GM19351 (cell line): ENCODE results near the gene NEK6.

Source experiments
- ATAC-seq: cut with Tn5 transposase; IDR thresholded peaks from one replicate; pipeline ENCODE4 v1.9.1; 2021; ENCODE audit warnings: mild to moderate bottlenecking, moderate library complexity; ENCODE audit not compliant: unreplicated experiment

Gene NEK6

DNA sequence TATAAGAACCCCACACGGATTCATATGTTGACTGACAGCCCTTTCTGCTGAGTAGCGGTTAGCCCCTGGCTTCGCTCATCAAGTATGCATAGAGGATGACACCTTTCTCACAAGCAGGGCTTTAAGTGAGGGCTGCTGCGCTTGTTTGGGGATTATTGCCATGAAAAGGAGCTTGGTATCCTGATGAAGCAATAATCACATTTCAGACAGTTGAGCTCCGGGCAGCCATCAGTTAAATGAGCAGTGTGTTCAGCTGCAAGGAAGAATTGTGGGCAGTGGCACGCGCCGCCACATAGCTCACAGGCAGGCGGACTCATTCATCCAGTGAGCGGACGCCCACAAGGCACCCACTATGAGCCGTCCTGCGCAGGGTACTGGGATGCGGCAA, 77.6 kb downstream of the NEK6 start:
- ATAC-seq = no peak

DNA sequence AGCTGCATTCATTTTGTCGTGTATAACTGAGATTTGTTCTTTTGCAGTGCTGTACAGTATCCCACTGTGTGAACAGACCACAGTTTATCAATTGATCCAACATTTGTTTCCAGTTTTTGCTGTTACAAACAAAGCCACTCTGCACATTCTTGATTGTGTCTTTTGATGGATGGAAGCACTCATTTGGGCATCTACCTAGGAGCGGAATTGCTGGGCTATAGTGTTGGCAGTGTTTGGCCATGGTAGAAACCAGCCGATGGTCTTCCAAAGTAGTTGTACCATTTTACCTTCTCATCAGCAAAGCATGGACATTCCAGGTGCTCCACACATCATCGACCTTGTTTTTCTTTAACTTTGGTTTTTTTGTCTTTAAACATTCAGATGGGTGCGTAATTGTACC, 79.8 kb downstream of the NEK6 start:
- no peak for ATAC-seq

DNA sequence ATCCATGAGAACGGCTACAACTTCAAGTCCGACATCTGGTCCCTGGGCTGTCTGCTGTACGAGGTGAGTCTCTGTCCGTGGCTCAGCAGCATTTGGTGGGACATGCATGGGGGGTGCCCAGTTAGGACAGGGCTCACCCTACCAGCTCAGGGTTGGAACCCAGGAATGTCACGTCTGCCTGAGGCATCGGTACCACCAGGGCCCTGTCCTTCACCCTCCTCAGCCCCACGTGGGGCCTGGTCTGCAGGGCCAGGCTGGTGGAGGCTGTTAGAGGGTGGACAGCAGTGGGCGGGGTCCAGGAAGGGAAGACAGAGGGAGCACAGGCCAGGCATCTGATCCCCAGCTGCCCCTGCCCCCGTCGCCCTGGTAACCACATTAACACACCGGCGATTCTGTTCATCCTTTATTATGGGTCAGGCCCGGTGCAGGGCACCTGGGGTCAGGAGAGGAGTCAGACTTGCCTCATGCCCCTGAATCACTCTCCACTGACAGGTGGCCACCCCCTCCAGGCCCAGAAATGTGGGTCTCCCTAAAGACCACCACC, 81.9 kb downstream of the NEK6 start:
- no peak for ATAC-seq

DNA sequence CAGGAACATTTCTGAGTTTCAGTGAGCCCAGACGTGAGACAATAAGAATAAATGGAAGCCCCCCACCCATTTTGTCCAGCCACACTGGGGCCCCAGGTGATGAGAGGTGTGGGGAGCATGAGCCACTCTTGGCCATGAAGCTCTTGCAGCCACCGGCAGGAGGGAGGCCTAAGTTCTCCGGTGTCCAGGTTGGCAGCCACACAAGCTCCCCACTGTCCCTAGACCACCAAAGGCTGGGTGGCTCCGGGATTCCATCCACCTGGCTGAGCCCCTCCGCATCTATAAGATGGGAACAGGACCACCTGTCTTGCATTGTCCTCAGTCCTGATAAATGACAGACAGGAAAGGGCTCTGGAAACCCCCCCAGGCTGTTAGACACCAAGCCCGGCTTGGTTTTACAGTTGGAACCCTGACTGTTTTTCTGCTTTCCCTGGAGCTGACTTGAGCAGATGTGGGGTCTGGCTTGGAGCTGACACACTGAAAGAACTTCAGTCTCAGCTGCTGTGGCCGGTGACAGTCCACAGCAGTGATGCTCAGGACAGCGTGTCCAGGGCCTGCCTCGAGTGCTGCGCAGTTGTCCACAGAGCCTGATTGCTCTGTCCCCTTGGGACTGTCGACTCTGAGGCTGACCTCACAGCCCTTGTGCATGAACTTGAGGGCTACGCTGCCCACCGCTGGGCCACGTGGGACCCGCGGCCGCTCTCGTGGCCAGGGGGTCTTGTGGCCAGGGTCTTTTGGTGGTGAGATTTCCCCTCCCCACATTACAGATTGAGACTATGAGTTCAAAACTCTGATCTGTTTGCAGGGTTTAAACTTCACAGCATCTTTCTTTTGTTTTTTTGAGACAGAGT, 82.7 kb downstream of the NEK6 start:
- ATAC-seq = no peak

DNA sequence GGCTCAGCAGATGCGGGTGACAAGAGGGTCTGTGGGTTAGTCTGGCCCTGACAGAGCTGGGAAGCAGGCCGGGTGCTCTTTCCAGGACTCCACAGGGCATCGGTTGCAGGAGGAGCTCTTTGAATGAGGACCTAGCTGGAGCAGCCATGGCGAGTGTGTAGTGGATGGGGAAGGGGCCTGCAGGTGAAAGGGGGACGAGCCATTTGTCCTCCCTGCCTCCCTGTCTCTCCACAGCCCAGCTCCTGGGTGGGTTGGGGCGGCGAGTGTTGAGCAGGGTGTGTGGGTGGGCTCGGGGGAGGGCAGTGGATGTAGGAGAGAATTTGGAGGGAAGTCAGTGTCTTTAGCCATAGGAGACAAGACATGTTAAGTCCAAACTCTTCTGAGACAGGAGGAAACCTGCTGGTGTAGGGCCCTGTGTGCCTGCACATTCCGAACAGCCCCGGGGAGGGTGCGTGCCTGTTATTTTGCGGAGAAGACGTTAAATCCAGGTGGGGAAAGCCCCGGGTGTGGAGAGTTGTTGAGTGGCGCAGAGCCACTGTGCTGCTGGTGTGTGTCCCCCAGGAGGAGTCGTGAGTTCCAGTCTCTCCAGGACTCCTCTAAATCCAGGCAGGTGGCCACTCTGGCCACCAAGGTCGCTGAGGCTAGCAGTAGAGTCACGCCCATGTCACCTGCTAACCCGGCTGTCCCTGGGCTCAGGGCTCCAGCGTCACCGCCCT, 83.9 kb downstream of the NEK6 start:
- ATAC-seq = no peak

DNA sequence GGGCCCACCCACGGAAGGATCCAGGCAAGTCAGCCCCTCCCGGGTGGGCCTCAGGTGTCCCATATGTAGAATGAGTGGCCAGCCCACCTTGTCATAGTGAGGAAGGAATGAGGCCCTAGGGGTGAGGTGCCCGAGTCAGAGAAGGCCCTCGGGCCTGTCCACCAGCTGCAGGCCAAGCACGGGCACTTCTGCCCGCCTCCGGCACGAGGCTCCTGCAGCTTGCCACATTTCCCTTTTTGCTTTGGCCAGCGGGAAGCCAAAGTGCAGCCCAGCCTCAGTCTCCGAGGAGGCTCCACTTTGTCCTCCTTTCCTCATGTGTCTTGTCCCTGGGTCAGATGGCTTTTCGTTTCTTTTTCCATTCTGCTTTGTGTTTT, 84.6 kb downstream of the NEK6 start:
- ATAC-seq = no peak

DNA sequence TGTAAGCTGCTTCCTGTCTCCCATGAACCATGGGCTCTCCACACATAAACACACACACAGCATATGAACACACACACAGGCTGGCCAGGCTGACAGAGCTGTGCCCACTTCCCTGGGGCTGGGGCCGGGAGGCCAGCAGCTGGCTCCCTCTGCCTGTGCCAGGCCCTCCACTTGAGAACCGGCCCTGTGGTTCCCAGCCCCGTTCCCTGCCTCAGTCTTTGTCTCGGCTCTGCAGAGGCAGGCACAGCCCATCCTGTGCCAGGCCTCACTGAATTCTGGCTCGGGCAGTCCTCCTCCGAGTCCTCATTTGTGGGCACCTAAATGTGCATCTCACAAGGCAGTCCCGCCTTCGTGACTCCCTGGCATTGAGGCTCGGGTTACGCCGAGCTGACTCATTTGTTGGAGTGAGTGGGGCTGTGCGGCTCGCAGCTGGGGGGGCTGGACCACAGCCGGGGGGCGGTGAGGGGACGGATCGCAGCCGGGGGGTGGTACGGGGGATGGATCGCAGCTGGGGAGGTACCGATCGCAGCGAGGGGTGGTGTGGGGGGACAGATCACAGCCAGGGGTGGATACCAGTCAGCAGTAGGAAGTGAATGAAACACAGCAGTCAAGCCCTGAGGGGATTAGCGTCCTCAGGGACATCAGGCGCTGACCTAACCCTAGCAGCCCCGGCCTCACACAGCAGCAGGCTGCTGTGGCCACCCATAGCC, 85.2 kb downstream of the NEK6 start:
- no peak for ATAC-seq

DNA sequence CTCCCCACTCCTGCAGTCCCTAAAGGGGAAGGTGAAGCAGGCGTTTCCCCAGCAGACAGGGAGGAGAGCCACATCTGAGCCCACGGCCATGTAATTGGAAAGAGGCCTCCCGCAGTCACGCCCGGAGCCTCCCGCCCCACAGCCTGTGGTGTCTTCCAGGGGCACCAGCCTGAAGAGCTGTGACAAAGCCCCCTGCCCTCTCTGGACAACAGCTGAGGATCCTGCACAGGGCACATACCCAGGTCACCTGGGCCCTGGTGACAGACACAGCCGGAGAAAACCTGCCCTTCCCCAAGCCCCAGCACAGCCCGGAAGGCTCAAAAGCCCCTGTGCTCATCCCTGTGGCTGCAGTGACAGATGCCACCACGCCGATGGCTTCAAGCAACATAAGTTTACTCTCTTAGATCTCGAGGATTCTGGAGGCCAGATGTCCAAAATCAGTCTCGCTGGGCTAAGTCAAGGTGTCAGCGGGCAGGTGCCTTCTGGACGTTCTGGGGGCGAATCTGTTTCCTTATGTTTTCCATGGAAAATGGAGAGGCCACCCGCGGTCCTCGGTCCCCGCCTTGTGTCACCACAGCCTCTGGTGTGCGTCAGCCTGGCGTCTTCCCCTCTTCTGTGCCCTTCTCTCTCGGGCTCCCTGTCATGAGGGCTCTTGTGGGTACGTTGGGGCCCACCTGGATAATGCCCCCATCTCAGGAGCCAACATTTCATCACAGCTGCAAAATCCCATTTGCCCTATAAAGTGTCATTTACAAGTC, 86.0 kb downstream of the NEK6 start:
- no peak for ATAC-seq

DNA sequence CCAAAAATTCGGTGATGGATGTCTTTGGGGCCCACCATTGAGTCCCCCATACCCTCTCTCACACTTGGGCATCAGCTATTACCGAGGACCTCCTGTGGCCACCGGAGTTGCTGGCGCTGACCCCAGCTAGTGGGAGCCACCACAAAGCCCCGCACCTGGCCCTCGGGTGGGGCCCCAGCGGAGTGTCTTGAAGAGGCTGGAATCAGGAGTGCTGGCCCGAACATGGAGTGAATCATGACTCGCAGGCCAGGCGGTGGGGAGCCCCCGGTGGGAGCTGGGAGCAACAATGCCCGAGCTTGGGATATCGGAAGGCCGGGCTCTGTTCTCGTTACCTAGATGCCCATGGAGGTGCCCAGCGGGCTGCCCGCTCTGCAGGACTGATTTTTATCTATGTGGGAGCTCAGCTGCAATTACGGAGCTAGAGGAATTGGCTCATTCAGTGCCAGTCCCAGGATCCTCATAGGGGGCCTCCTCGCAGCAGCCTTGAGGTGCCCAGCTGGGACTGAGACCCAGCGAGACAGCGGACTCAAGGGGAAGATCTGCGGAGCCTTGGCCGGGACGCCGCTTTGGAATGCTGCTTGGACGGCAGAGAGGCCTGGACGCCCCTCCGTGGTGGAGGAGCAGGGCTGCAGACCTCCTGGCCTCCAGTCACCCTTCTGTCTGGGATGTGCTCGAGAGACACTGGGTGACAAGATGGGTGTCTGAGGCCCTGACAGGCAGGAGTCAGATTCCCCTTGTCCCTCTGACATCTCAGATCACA, 86.7 kb downstream of the NEK6 start:
- ATAC-seq = no peak

DNA sequence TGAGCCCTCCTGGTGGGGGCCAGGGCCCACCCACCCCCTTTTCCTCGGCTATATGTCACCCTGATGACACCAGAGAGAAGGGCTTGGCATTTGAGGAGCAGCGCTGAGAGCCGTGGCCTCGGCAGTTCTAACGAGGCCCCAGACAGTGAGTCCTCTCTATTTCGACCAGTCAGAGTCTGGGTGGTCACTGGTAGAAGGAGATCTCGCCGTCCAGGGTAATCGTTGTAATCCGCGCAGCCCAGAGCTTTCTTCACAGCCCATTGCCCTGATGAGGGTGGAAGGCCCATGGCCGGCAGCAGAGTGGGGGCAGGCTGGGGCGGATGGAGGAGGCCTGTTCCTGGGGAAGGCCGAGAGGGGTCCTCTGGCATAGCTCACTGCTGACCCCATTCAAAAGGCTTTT, 87.3 kb downstream of the NEK6 start:
- no peak for ATAC-seq

DNA sequence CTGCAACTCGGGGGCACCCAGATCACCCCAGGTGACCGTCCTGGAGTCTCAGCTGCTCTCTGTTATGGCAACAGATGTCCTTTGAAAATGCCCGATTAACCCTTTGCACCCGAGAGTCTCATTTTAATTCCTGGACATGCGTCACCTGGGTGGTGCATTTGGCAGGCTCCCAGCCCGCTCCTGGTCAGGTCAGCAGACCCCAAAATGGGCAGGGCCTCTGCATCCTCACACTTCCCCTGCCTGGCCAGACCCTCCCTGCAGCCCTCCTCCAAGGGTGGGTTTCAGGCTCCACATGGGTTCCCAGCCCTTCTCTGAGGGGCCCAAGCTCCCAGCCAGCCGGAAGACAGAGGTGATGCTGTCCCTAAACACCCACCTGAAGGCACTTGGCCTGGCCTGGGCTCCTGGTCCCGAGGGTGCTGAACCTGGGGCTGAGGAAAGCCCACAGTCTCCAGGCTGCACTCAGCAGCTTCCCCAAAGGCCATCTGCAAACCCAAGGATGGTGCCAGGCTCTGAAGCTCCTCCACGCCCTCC, 88.1 kb downstream of the NEK6 start:
- no peak for ATAC-seq

DNA sequence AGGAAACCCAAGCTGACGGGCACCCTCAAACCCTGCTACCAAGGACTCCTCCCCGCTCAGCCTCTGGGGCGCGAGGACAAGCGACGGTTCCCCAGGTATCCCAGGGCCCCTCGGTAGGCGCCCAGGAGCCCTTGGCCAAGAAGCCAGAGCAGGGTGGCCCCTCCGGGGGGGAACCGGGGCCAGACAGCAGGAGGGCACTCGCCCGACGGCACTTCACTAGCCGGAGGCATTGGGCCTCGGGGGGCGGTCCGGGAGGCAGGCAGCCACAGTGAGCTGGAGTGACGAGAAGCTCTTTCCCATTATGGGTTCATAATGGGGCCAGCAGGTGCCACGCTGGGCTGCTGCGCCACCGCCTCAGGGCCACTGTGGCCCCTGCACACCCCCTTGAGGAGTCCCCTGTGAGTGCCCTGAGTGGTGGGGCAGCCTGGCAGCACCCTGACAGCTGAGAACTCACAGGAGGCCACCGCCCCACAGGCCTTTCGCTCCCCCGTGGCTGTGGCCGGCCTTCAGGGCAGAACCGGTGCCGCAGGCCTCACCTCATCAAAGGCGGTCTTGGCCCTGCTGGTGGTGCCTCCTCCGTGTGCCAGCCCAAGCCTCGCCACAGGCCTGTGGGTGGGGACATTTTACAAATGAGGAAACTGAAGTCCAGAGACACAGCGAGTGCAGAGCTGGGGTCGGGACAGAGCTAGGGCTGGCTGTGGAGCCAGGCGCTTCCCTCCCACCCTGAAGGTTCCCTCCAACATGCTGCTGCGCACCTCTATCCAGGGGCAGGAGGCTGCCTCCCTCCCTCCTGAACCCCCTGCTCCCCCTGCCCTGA, 88.8 kb downstream of the NEK6 start:
- ATAC-seq = no peak

DNA sequence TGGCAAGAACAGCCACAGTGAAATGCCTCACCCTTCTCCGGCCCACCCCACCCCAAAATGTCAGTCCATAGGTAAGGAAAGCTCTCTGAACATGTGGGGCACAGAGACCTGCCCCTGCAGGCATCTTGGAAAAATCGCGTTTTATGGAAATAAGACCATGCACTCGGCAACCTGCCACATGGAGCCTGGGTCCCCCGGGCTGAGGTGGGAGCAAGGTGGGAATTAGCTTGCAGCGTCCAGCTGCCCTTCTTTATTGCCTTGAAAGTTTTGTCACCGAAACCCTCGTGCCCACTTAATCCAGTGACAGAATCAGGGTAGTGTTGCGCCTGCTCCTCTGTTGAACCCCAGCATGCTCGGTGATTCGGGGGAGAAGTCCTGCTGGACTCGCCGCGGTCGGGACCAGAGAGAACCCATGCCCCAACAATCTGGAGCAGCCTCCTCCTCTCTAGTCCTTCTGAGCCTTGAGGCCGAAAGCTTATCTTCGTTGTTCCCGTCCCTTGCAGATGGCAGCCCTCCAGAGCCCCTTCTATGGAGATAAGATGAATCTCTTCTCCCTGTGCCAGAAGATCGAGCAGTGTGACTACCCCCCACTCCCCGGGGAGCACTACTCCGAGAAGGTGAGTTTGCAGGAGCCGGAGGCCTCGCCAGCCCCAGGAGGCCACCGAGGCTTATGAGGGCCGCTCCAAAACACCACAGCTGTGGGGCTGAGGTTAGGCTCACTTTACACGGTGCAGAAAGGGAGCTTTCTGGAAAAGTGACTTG, 89.6 kb downstream of the NEK6 start:
- no peak for ATAC-seq

DNA sequence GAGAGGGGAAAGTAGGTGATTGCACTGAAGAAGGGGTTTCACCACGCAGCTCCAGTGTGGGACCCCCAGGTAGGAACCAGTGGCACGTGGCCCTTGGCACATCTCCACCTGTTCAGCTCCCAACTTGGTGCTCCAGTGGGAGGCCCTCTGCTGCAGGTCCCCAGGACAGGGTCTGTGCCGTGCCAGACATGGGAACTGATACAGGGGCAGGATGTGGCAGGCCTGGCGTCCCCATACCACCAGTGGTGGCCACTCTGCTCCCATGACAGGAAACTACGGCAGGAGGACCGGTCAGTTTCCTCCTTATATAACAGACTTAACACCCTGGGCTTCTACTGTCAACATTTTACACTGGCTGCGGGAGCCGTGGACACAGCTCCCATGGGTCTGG, 90.2 kb downstream of the NEK6 start:
- ATAC-seq = no peak

DNA sequence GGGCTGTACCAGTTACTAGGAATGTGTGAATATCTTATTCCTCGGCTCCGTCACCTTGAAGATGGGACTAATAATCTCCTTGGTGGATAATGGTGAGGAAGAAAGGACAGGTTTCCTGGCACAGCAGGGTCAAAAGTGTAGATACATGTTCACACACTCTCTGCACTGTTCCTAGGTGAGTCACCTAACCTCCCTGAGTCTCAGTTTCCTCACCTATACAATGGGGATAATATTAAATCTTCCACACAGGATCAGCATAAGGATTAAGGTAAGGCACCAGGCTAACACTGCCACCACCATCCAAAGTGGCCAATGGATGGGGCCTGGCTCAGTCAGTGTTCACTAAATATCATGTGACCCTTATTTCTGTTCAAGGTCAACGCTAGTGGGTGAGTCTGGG, 90.6 kb downstream of the NEK6 start:
- no peak for ATAC-seq

DNA sequence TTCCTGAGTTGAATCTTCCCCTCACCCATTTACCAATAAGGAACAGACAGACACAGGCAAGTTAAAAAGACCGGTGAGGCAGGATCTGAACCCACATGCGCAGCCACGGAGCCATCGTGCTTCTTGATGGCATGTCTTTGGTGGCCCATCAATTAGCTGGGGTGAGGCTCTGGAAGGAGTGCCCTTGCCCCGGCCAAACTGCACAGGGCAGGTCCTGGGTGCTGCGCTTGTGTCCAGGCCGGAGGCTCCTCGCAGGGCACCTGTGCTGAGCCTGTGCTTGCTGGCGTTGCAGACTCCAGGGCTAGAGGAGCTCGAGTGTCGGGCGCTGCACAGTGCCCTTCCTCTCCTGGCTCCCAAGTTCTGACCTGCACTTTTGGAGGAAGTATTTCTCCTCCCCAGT, 91.1 kb downstream of the NEK6 start:
- no peak for ATAC-seq

DNA sequence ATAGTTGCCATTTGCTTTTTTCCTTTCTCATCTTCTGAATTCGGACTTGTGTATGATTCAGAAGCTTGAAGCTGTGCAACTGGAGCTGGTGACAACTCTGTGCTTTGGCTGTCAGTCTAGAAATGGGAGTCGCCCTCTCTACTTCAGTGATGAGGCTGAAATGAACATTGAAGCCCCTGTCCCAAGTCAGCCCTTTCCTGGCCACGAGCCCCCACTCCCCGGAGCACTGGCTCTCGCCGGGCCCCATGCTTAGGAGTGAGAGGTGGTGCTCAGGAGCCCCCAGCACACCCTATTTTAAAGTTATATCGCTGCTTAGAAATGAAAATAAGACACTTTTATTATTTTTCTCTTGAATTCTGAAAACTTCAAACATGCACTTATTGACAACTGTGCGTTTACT, 91.5 kb downstream of the NEK6 start:
- no peak for ATAC-seq
